Measurements from ENCODE around the gene SH2D5.

Gene SH2D5

DNA sequence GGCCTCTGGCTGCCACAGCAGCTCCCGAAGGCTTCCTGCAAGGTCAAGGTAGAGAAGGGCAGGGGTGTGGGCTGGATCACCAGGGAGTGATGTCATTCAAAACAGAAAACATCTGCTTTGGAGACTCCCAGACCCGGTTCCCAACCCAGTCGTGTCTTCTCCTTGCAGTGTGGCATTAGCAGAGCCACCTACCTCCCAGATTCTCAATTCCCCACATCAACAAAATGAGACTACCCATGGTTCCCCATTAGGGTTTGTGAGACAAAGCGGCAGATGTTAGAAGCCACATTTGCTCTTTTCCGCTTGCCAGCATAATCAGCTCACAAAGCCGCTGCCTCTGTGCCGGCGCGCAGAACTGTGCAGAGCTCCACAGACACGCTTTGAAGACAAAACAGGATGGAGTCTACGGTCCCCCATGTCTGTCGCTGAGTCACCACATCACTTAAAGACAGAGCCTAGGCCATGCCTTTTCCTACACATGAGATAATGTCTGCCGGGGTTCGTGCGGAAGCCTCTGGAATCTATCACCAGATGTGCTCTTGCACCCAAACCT, 27.2 kb downstream of the SH2D5 start:
- H3K4me3 ChIP-seq (ENCODE audit: low read depth, low read length): no peak overlapping the region
- no peak for DNase-seq (ENCODE audit: low read depth)

DNA sequence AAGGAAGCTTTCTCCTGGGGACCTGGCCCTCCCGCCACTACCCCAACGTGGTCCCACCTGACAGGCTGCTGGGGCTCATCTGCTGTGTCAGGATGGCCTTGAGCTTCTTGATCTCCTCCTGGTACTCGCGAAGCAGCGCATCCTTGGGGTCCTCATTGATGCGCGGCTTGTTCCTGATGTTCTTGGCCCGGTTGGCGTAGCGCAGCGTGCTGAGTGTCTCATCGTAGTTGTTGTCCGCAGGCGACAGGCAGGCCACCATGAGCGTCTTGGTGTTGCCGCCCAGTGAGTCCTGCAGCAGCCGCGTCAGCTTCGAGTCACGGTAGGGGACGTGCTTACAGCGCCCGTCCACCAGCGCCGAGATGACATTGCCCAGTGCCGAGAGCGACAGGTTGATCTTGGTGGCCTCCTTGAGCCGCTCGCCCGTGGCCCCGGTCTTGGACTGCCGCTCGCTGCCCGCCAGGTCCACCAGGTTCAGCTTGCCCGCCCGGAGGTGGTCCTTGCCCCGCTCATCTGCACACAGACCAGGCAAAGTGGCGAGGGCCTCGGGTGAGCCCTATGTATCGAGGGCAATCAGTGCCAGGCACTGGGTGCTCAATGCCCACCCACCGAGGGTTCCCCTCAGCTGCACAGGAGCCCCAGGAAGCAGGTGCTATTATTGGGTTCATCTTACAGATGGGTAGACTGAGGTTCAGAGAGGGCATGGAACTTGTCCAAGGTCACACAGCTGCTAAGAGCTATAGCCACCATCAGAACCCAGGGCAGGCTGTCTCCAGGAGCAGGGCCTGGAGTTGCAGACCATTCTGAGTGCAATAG, 27.9 kb downstream of the SH2D5 start:
- no peak for DNase-seq (ENCODE audit: low read depth)
- no peak overlapping the region for H3K4me3 ChIP-seq (ENCODE audit: low read depth, low read length)
- TF ChIP-seq, protein P1, sequence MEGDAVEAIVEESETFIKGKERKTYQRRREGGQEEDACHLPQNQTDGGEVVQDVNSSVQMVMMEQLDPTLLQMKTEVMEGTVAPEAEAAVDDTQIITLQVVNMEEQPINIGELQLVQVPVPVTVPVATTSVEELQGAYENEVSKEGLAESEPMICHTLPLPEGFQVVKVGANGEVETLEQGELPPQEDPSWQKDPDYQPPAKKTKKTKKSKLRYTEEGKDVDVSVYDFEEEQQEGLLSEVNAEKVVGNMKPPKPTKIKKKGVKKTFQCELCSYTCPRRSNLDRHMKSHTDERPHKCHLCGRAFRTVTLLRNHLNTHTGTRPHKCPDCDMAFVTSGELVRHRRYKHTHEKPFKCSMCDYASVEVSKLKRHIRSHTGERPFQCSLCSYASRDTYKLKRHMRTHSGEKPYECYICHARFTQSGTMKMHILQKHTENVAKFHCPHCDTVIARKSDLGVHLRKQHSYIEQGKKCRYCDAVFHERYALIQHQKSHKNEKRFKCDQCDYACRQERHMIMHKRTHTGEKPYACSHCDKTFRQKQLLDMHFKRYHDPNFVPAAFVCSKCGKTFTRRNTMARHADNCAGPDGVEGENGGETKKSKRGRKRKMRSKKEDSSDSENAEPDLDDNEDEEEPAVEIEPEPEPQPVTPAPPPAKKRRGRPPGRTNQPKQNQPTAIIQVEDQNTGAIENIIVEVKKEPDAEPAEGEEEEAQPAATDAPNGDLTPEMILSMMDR (IDR thresholded peaks at IDR 0.05; ENCODE audit: low read depth, low read length, missing control alignments): no peak

More for the DNA sequence above, 27.2 kb downstream of the SH2D5 start:
- TF ChIP-seq, protein P1 (IDR thresholded peaks at IDR 0.05; ENCODE audit: low read depth, low read length, missing control alignments): no peak

DNA sequence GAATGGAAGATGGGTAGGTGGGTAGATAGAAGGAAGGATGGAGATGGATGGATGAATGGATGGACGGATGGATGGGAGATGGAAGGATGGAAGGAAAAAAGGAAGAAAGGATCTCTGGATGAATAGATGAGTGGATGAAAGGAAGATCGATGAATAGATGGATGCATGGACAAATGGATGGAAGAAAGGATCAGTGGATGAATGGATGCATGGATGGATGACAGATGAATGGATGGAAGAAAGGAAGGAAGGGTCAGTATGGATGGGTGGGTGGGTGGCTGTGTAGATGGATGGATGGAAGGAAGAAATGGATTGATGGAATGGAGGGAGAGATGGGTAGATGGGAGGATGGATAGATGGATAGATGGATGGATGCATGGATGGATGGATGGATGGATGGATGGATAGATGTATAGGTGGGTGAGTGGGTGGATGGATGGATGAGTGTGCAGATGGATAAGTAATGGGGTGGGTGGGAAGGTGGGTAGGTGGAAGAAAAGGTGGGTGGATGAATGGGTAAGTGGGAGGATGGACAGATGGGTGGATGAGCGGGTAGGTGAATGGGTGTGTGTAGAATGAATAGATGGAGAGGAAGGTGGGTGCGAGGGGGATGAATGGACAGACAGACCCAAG, 29.3 kb downstream of the SH2D5 start:
- no peak for DNase-seq (ENCODE audit: low read depth)
- TF ChIP-seq, protein P1 (IDR thresholded peaks at IDR 0.05; ENCODE audit: low read depth, low read length, missing control alignments): no peak
- no peak overlapping the region for H3K4me3 ChIP-seq (ENCODE audit: low read depth, low read length)

DNA sequence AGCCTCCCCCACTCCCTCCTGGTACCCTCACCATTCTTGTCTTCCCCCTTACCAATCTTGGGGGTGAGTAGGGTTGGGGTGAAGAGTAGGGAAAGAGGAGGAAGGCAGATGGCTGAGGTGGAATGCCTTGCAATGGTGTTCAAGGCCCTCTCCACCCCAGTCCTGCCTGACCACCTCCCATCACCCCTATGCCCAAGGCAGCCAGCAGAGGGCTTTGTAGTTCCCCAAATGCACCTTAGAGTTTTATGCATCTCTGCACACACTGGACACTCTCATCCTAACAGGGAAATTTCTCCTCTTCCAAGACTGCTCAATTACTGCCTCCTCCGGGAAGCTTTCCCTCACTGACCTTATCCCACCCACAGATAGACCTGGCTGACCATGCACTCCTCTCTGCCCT, 30.1 kb downstream of the SH2D5 start:
- no peak overlapping the region for H3K4me3 ChIP-seq (ENCODE audit: low read depth, low read length)
- no peak for DNase-seq (ENCODE audit: low read depth)
- TF ChIP-seq, protein P1 (IDR thresholded peaks at IDR 0.05; ENCODE audit: low read depth, low read length, missing control alignments): peak; percentile 48

DNA sequence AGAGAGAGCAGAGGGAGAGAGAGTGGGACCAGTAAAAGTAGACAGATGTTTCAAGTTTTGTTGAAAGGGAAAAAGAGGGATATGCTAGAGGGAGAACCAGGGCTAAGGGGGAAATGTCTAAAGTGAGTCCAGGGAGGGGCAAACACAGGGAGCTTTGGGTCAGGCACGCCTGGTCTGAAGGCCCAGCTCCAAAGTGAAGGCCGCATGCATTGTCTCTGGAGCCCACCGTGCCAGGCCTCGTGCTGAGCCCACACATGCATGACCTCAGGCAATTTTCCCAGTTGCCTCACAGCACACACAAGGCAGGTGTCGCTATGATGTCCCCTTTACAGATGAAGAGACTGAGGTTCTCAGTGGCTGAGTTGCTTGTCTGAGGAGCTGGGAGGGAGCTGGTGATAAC, 30.7 kb downstream of the SH2D5 start:
- H3K4me3 ChIP-seq (ENCODE audit: low read depth, low read length): no peak overlapping the region
- TF ChIP-seq, protein P1 (IDR thresholded peaks at IDR 0.05; ENCODE audit: low read depth, low read length, missing control alignments): no peak
- no peak for DNase-seq (ENCODE audit: low read depth)

DNA sequence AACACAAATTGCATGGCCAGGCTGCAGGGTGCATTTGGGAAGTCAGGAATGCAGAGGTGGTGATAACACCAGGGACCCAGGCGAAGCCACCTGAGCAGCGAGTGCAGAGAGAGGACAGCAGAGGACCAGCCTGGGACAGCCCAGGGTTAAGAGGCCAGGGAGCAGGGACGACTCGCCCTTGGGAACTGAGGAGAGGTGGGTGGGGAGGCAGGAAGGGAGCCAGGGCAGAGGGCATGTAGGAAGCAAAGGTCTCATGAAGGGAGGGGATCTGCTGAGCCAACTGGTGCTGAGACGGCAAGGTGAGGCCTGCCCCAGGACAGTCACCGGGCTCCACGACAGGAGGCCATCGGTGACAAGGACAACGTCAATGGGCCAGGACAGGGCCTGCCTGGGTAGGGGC, 31.1 kb downstream of the SH2D5 start:
- TF ChIP-seq, protein P1 (IDR thresholded peaks at IDR 0.05; ENCODE audit: low read depth, low read length, missing control alignments): no peak
- H3K4me3 ChIP-seq (ENCODE audit: low read depth, low read length): no peak overlapping the region
- no peak for DNase-seq (ENCODE audit: low read depth)

All from GM12864 (cell line).